Testis (tissue), 3 donors: ENCODE data around the gene FHAD1. TPM values are rescaled to one million over a fixed set of nuclear protein-coding genes. Genes with fewer than 3 reads are reported as not detected.
A peak's percentile ranks its signal among the peaks of the same experiment; 100 is the strongest.
"Not testable (repeated sequence)": the region's sequence is repeated elsewhere in the genome, so short reads cannot be mapped to it uniquely, and the experiment has no call there.

ENCODE experiments used
- DNase-seq: peaks from one replicate; pipeline ENCODE4 v3.0.0-alpha.2; 2019
- H3K27ac ChIP-seq, 2 donors: fragments of 200-600 bp; sonication (generic); one replicate each; pipeline ENCODE4 v1.5.1; 2019
- H3K27me3 ChIP-seq: fragments of 200-600 bp; sonication (generic); one replicate; pipeline ENCODE4 v1.5.1; 2019
- H3K36me3 ChIP-seq: fragments of 200-600 bp; sonication (generic); one replicate; pipeline ENCODE4 v1.5.1; 2017; ENCODE audit warnings: low read depth; ENCODE audit errors: missing control alignments
- H3K4me1 ChIP-seq: fragments of 200-600 bp; sonication (generic); one replicate; pipeline ENCODE4 v1.5.1; 2019
- H3K4me3 ChIP-seq, 2 donors: fragments of 200-600 bp; sonication (generic); one replicate each; pipeline ENCODE4 v1.5.1; 2017 to 2019
- H3K9me3 ChIP-seq: fragments of 200-600 bp; sonication (generic); one replicate; pipeline ENCODE4 v1.5.1; 2017
- POLR2A ChIP-seq: fragments of 450-650 bp; IDR thresholded peaks from one replicate; pipeline ENCODE4 v1.6.1; 2017; ENCODE audit warnings: antibody characterized with exemption, mild to moderate bottlenecking, moderate library complexity
- WGBS, 2 donors: methylation state at CpG; one replicate each; pipeline ENCODE4 v1.1.5; 2018; 5-methylcytosine and 5-hydroxymethylcytosine counted together
- intact Hi-C: fragments of 100-400 bp; cut with DNase I; formaldehyde crosslinking; loops from one replicate; pipeline ENCODE4 v1.15.1; 2023; ENCODE audit warnings: low total_unique reads
- polyA plus RNA-seq: library from polyadenylated mRNA; stranded (reverse); fragments of 350-450 nt; fragmentation: Illumina TruSeq; extraction: RNeasy Lipid Tissue Mini Kit (QIAGEN cat#74804); gene quantifications from one replicate; pipeline ENCODE4 v1.2.3, GENCODE V29; 2014; ENCODE audit warnings: low read depth, low replicate concordance; ENCODE audit not compliant: insufficient read depth
- total RNA-seq, 2 donors: library from RNA; depleted of rRNA; stranded (reverse); fragments of >200 nt; gene quantifications; one replicate each; pipeline ENCODE4 v1.2.3, GENCODE V29; 2016
- TF ChIP-seq, protein P1 (sequence below), 3 experiments: fragments of 450-650 bp in 2 of 3; fragments of 200-600 bp in 1 of 3; sonication (generic) in 1 of 3; IDR thresholded peaks; one replicate each; pipeline ENCODE4 v1.5.1; 2016 to 2019; ENCODE audit warnings: antibody characterized with exemption in 3 of 3, mild to moderate bottlenecking in 2 of 3, moderate library complexity in 1 of 3

FHAD1 gene
- total and polyA plus RNA-seq, 3 donors from 2014 or later: 22.0 to 73.3 (median 59.0) TPM

- intact Hi-C loops: no loop called here
- Histone ChIP-seq H3K36me3 (no peaks in the 10 kb centered on the region), H3K27ac (no peak overlapping the region), H3K4me1 (peaks cover 14% of the 10 kb centered on the region), H3K27me3 (no peaks in the 10 kb centered on the region), H3K9me3 (no peaks in the 10 kb centered on the region), H3K4me3 (no peak overlapping the region)
- TF ChIP-seq, protein P1, sequence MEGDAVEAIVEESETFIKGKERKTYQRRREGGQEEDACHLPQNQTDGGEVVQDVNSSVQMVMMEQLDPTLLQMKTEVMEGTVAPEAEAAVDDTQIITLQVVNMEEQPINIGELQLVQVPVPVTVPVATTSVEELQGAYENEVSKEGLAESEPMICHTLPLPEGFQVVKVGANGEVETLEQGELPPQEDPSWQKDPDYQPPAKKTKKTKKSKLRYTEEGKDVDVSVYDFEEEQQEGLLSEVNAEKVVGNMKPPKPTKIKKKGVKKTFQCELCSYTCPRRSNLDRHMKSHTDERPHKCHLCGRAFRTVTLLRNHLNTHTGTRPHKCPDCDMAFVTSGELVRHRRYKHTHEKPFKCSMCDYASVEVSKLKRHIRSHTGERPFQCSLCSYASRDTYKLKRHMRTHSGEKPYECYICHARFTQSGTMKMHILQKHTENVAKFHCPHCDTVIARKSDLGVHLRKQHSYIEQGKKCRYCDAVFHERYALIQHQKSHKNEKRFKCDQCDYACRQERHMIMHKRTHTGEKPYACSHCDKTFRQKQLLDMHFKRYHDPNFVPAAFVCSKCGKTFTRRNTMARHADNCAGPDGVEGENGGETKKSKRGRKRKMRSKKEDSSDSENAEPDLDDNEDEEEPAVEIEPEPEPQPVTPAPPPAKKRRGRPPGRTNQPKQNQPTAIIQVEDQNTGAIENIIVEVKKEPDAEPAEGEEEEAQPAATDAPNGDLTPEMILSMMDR (IDR thresholded peaks at IDR 0.05): no peak
- TF ChIP-seq POLR2A: no peak
- 74 to 79% methylated on average over 4 of the region's 4 CpGs for WGBS, 2 donors
- no peak for DNase-seq
Observed at GRCh38 chr1:15431571-15431948, 184.5 kb downstream of the FHAD1 start.

GRCh38 chr1:15432324-15432723 lies 185.3 kb downstream of the FHAD1 start:
- Histone ChIP-seq H3K9me3 (no peaks in the 10 kb centered on the region), H3K4me1 (peaks cover 6% of the 10 kb centered on the region), H3K27ac (peak overlapping the region in 1 of 2 donors; percentile 24), H3K27me3 (no peaks in the 10 kb centered on the region), H3K36me3 (no peaks in the 10 kb centered on the region), H3K4me3 (no peak overlapping the region)
- DNase-seq: no peak
- WGBS, 2 donors: 70 to 77% methylated on average over 9 of the region's 9 CpGs
- intact Hi-C loops: no loop called here
- TF ChIP-seq POLR2A: no peak
- TF ChIP-seq, protein P1 (IDR thresholded peaks at IDR 0.05): no peak

DNA sequence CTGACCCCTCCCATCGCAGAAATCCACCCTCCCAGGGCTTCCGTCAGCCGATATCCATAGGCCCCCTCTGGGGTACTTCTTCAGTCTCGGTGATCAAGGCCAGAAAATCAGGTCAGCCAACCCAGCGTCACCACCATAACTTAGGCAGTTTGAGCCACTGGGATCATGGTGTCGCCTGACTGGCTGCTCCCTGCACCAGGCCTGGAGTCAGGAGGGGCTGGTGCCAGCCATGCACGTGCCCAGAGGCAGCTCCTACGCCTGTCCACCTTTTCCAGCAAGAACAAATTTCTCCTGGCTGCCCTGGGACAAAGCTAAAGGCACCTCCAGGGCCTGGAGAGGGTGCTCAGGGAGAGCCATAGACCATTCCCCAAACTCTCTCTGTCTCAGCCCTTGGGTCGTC lies 186.4 kb downstream of the FHAD1 start:
- H3K27ac ChIP-seq: no peak overlapping the region
- DNase-seq: no peak
- H3K4me3 ChIP-seq: no peak overlapping the region
- H3K4me1 ChIP-seq: no peaks in the 10 kb centered on the region
- TF ChIP-seq, protein P1 (IDR thresholded peaks at IDR 0.05): no peak
- no peak for TF ChIP-seq POLR2A
- no peaks in the 10 kb centered on the region for H3K27me3 ChIP-seq
- 83 to 93% methylated on average over 6 to 9 of the region's 9 CpGs for WGBS, 2 donors
- intact Hi-C loops: no loop called here
- no peaks in the 10 kb centered on the region for H3K36me3 ChIP-seq
- H3K9me3 ChIP-seq: no peaks in the 10 kb centered on the region

DNA sequence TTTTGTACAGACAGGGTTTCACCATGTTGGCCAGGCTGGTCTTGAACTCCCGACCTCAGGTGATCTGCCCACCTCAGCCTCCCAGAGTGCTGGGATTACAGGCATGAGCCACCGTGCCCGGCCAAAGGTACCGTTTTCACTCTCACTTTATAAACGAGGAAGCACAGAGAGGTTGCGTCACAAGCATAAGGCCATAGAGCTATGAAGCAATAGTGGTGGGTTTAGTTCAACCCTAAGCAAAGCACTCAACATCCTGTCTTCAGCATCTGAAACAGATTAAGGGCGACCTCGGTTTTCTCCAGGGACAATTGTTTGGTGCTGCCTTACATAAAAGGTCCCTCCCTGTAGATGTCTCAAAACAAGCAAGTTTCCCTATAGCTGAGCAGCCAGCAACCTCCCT lies 187.7 kb downstream of the FHAD1 start:
- H3K27me3 ChIP-seq, DNase-seq, H3K36me3 ChIP-seq, H3K4me3 ChIP-seq, intact Hi-C loops, H3K4me1 ChIP-seq, H3K9me3 ChIP-seq, H3K27ac ChIP-seq: not testable (repeated sequence)
- 79 to 81% methylated on average over 7 to 8 of the region's 8 CpGs for WGBS, 2 donors

GRCh38 chr1:15435239-15436077 lies 188.4 kb downstream of the FHAD1 start:
- no peaks in the 10 kb centered on the region for H3K9me3 ChIP-seq
- H3K27ac ChIP-seq: no peak overlapping the region
- H3K4me3 ChIP-seq: no peak overlapping the region
- no peaks in the 10 kb centered on the region for H3K4me1 ChIP-seq
- TF ChIP-seq POLR2A: no peak
- TF ChIP-seq, protein P1 (IDR thresholded peaks at IDR 0.05): no peak
- no peak for DNase-seq
- intact Hi-C loops: no loop called here
- H3K36me3 ChIP-seq: no peaks in the 10 kb centered on the region
- H3K27me3 ChIP-seq: no peaks in the 10 kb centered on the region
- WGBS, 2 donors: 91 to 92% methylated on average over 16 to 17 of the region's 17 CpGs
